Kidney epithelial cell (primary cell): Measurements from ENCODE around the gene KITLG. TPM values are rescaled to one million over a fixed set of nuclear protein-coding genes. Genes with fewer than 3 reads are reported as not detected.

ENCODE experiments used
- DNase-seq: peaks from one replicate; pipeline ENCODE4 v3.0.0-alpha.2; 2010; ENCODE audit warnings: low read depth
- H3K27me3 ChIP-seq: 2 replicates; pipeline ENCODE4 v1.6.0; 2011; ENCODE audit warnings: low read length; ENCODE audit not compliant: control insufficient read depth, insufficient read depth
- H3K36me3 ChIP-seq: 2 replicates; pipeline ENCODE4 v1.5.1; 2011; ENCODE audit warnings: low read length; ENCODE audit not compliant: control insufficient read depth, insufficient read depth
- H3K4me3 ChIP-seq: 2 replicates; pipeline ENCODE4 v1.5.1; 2011; ENCODE audit warnings: low read depth, mild to moderate bottlenecking, control low read depth, low read length
- total RNA-seq: library from RNA; depleted of rRNA; stranded (reverse); fragments of >200 nt; gene quantifications from 2 replicates; pipeline ENCODE4 v1.2.3, GENCODE V29; 2015
- TF ChIP-seq, protein P1 (sequence below): IDR thresholded peaks from 2 replicates; pipeline ENCODE4 v1.5.1; 2011; ENCODE audit warnings: mild to moderate bottlenecking, moderate library complexity, low read length, control low read depth, inconsistent platforms; ENCODE audit not compliant: insufficient read depth, poor library complexity, severe bottlenecking

Gene KITLG
- total RNA-seq, 1 donor from 2014 or later = 11.5 TPM

- Histone ChIP-seq H3K36me3 (no peaks in the 10 kb centered on the region), H3K4me3 (no peak overlapping the region), H3K27me3 (no peaks in the 10 kb centered on the region)
- TF ChIP-seq, protein P1, sequence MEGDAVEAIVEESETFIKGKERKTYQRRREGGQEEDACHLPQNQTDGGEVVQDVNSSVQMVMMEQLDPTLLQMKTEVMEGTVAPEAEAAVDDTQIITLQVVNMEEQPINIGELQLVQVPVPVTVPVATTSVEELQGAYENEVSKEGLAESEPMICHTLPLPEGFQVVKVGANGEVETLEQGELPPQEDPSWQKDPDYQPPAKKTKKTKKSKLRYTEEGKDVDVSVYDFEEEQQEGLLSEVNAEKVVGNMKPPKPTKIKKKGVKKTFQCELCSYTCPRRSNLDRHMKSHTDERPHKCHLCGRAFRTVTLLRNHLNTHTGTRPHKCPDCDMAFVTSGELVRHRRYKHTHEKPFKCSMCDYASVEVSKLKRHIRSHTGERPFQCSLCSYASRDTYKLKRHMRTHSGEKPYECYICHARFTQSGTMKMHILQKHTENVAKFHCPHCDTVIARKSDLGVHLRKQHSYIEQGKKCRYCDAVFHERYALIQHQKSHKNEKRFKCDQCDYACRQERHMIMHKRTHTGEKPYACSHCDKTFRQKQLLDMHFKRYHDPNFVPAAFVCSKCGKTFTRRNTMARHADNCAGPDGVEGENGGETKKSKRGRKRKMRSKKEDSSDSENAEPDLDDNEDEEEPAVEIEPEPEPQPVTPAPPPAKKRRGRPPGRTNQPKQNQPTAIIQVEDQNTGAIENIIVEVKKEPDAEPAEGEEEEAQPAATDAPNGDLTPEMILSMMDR = no peak
- no peak for DNase-seq
These were observed 73.0 kb downstream of the KITLG start for GRCh38 chr12:88507270-88507669.

- H3K36me3 ChIP-seq = no peaks in the 10 kb centered on the region
- TF ChIP-seq, protein P1 = no peak
- H3K27me3 ChIP-seq = no peaks in the 10 kb centered on the region
- no peak for DNase-seq
- H3K4me3 ChIP-seq = no peak overlapping the region
These were observed 74.6 kb downstream of the KITLG start for GRCh38 chr12:88505696-88506095.

DNA sequence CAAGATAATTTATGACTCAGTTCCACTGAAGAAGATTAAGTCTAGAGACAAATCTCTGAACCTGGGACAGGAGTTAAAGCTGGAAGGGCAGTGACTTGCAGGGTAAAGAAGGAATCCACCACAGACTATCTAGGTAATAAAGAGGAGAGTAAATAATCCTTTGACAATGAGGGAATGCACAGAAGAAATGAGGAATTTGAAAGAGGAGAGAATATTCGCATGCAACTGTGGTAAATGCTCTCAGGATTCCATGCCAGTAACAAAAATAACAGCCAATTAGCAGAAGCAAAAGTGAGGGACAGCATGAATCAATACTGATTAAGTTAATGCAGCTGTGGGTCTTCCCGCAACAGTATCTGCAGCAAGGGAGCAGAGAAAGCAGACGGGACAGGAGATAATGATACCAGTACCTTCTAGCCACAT, 77.0 kb downstream of the KITLG start:
- TF ChIP-seq, protein P1 = no peak
- no peak for DNase-seq
- no peaks in the 10 kb centered on the region for H3K36me3 ChIP-seq
- H3K27me3 ChIP-seq = no peaks in the 10 kb centered on the region
- H3K4me3 ChIP-seq = no peak overlapping the region

GRCh38 chr12:88501972-88502938, 78.0 kb downstream of the KITLG start:
- TF ChIP-seq, protein P1 = no peak
- Histone ChIP-seq H3K36me3 (peaks cover 1% of the 10 kb centered on the region), H3K4me3 (no peak overlapping the region), H3K27me3 (no peaks in the 10 kb centered on the region)
- no peak for DNase-seq

- TF ChIP-seq, protein P1 = no peak
- DNase-seq = no peak
- H3K36me3 ChIP-seq = peaks cover 1% of the 10 kb centered on the region
- no peak overlapping the region for H3K4me3 ChIP-seq
- no peaks in the 10 kb centered on the region for H3K27me3 ChIP-seq
These were observed 83.3 kb downstream of the KITLG start for GRCh38 chr12:88496891-88497371.

- no peak overlapping the region for H3K4me3 ChIP-seq
- H3K36me3 ChIP-seq = peaks cover 1% of the 10 kb centered on the region
- DNase-seq = no peak
- H3K27me3 ChIP-seq = no peaks in the 10 kb centered on the region
- TF ChIP-seq, protein P1 = no peak
These were observed 83.8 kb downstream of the KITLG start for GRCh38 chr12:88496429-88496828.
